Stimulated activated CD4-positive, alpha-beta T cell treated with anti-CD3 and anti-CD28 coated beads, Interleukin-4, amount 100 ng/mL, for 4 hours (primary cell): ENCODE measurements around the gene GRID1.

Experiments used
- DNase-seq, 2 experiments: peaks; one replicate each; pipeline ENCODE4 v3.0.0-alpha.2; 2020

Gene GRID1

DNA sequence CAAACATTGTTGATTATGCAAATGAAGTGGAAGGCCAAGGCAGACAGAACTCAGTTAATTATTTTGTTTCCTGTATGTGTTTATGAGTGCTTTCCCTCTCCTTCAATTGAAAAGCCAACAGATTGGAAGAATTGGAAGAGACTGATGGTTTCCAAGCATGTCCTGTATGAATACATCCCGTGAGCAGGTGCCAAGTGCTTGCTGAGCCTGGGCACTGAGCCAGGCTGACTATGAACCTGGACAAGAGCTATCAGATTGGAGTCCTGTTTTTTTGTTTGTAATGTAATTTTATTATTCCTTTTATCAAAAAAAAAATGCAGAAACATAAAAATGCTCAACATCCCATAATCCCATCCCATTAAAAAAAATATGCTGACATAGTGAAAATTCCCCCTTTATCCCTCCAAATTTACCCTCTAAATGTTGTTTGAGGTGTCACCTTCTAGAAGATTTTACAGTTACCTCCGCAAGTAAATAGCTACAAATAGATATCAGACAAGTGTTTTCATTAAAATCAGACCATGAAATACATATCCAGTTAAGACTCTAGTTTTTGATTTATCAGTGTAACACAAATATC, 449.5 kb downstream of the GRID1 start:
- DNase-seq = no peak

DNA sequence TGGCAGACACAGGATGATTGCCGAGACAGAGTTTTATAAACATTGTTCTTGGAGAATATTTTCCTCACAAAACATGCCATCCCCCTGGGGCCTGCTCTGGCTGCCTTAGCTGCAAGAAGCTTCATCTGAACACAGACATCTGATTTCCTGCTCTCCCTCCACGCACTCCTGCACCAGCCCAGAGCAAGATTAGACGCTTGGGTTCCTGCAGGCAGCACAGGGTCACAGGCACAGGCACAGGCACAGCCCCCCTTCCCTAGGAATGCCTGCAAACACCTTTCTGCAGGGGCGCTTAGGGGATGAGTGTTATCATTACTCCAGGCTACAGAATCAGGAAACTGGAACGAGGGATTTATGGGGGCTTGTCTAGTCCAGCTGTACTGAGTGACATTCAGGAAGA, 450.3 kb downstream of the GRID1 start:
- DNase-seq = no peak

DNA sequence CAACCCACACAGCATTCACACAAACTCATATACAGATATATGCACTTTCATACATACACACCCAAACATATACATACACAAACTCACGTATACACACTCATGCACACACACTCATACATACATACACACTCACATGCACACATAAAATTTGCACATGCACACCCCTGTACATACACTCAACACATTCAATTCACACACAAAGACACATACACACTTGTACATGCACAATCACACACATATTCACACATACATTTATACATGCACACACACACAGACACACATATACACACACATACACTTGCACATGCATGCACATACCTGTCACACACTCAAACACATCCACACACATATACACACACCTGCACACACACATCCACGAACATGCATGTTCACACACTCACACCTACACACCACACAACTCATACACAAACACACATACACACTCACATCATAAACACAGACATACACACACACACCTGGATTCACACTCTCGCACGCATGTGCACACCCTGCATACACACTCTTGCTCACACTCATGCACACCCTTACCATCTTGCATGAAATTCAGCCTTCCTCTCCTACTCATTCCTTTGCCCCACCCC, 451.2 kb downstream of the GRID1 start:
- DNase-seq = no peak

DNA sequence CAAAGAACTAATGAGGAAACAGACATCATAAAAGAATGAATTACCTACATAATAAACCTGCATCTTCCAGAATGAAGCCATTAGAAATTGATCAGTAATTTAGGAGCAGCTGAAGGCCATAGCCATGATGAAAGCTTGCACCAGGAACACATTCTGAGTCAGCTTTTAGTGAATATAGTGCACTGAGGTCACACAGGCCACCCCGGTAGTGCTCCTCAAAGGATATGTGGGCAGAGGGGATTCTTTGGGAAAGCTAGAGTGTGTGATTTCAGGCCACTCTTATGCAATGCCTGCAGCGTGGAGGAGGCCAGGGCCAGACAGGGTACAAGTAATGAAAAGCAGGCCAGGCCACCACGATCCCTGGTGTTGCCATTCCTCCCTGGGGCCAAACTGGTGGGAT, 451.9 kb downstream of the GRID1 start:
- DNase-seq = no peak

DNA sequence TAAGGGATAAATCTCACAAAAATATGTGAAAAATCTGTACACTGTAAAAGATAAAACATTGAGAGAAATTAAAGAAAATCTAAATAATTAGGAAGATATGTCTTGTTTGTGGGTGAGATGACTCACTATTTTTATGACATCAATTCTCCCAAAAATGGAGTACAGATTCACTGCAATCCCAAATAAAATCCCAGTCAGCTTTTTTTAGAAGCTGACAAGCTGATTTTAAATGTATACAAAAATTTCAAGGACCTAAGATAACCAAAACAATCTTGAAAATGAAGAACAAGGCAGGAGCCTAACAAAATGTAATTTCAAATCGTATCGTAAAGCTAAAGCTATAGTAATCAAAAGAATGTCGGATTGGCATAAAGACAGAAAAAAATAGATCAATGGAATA, 458.1 kb downstream of the GRID1 start:
- no peak for DNase-seq

DNA sequence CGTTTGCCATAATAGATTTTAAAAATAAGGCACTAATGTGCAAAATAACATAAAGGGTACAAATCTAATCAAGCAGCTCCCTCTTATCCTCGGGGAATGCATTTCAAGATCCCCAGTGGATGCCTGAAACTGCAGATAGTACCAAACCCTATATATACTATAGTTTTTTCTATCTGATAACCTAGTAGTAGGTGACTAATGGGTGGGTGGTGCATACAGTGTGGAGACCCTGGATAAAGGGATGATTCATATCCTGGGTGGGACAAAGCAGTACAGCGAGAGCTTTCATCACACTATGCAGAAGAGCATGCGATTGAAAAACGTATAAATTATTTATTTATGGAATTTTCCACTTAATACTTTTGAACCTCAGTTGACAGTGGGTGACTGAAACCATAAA, 464.5 kb downstream of the GRID1 start:
- no peak for DNase-seq

DNA sequence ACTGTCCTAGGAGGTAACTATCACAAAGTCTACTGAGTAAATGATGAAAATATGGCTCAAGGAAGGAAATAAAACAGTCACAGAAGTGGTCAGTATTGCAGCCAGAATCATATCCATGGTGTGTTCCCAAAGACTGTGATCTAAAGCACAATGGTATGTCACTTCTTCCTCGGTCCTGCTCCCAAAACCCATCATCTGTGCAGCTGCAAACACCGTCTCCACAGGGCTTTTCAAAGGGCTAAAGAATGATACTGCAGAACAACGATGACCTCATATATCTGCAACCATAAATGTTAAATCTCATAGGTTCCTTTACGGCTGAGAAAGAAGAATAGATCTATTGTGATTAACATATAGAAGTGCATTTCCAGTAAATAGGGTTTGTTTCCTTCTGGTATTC, 465.0 kb downstream of the GRID1 start:
- no peak for DNase-seq

DNA sequence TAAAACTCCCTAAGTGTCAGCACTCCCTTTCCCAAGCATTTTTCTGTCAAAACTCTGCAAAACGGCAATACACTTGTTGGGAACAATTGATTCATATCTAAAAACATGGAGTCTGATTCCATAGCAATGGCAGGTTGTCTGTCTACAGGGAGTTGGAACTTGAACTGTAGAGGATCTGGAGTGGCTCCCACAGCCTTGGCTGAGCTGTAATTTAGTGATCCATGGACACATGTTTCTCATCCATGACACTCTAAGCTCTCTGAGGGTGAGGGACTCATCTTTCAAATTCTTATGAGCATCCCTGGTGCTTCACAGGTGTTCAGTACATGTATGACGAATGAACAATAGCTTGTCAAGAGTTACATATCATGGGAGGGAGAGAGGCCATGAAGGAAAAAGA, 466.1 kb downstream of the GRID1 start:
- no peak for DNase-seq

DNA sequence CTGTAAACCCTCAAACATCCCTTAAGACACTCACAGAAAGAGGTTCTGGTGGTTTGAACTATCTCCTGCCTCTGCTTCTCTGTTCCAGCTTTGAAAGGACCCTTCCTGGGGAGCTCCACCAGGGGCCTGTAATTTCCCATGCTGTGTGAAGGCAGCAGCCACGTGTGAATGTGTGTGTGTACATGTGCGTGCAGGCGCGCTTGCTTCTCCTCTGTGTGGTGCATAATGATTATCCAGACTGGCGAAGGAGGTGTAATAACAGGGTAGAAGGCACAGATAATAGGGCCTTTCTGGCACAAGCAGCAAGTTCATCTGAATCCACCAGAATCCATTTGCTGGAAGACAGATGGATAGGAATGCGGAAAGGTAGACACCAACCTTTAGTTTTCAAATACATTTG, 466.5 kb downstream of the GRID1 start:
- no peak for DNase-seq

DNA sequence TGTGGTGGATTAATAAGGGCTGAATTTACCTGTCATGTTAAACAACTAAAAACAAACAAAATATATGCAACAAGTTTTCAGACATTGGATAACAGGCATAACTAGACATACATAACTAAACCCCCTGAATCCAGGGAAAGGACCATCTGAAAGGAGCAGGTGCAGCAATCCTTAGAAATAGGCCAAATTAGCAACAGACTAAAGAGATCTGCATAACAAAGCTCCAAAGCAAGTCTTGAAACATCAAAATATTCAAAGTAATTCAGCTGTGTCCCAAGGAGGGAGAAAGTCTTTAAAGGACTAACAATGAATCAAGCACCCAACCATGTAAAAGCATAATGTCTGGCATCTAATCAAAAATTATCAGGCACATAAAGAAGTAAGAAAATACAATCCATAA, 475.1 kb downstream of the GRID1 start:
- no peak for DNase-seq

DNA sequence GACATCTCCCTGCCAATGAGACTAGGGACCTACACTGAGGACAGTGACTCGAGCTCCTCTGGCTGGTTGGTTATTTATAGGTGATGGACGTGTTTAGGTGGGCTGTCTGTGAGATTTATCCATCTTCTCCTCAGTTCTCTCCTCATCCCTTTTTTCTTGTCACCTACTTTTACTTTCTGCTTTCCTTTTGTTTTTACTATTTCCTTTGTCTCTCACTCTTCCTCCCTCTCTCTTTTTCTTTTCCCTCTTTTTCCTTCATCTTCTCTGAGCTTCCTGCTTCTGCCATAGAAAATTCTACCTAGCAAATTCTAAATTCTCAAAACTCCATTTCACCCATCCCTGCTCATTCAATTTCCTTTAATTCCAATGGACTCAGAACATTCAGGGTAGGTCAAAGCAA, 478.0 kb downstream of the GRID1 start:
- DNase-seq = no peak

DNA sequence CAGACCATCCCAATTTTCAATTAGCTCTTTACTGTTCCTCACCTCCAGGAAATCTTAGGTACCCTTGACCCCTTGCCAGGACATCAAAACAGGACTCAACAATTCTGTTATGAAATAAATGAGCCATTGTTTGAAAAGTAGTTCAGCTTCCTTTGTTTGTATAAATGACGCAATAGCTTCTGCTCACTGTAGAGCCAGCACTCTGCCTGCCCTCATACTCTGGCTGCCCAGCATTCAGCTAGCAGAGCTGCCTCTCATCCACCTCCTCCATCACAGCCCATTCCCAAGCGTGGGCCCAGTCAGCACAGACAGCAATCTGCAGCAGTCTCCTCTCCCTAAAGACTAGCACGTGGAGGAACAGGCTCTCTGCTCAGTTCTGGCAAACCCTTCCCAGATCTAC, 478.6 kb downstream of the GRID1 start:
- no peak for DNase-seq

DNA sequence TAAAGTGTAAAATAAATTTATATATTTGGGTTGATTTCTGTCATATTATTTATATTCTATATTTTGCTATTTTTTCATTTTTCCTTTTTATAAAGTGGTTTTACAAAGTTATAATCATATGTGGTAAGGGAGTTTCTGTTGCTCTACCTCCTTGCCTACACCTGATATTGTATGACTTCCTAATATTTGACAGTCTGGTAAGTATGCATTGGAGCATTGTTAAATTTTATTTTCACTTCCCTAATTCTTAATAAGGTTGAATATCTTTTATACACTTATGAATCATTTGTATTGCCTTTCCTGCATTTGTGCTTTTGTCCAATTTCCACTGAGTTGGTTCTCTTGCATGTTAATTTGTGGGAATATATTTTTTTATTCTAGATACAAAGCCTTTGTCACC, 492.4 kb downstream of the GRID1 start:
- no peak for DNase-seq

DNA sequence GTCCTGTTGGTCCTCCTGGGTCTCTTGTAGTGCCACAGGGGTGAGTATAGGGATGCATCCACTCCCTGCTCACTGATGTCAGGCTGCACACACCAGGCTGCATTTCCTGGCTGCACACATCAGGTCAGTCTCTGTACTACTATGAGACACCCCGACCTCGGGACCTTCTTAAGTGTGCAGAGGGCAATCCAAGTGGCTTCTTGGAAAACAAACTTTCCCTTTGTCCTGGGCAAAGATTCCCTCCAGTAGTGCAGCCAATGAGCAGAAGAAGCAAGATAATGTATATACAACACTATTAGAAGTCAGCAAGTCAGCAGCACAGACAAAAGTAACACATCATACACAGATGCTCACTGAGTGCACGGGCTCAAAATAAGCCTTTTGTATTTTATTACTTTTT, 493.5 kb downstream of the GRID1 start:
- DNase-seq = no peak

DNA sequence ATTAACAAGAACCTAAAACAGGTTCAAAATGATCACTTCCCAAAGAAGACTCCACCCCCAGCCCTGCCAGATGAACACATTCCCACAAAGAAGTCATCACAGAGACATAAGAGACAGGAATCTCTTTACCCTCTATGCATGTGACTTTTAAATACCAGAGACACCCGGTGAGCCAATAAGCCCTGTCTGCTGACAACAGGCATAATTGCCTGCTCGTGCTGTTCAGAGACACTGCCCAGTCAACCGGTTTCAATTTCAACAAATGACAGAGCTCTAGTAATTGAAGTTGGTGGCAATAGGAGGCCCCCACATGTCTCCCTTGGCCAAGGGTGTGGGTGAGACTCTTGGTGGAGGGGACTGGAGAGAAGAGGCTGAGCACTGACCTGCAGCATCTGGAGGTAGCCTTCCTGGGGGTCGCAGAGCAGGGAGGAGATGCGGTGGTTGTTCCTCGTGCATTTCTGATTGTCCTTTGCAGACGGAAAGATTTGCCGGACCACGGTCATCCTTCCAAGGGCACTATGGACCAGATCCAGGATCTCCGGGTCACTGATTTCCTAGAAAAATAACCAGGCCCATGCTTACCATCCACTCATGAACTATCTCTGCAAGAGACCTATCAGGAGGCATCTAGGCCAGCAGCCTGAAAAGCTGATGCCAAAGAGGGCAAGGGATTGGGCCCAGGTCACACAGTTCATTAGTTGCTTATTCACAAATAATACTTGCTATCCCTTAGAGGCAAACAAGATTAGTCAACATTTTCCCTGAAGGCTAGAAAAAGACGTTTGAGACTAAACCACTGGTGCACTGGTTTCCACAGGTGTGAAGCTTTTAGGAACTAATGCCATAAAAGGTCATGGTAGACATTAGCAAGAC, 497.7 kb downstream of the GRID1 start:
- DNase-seq = no peak

DNA sequence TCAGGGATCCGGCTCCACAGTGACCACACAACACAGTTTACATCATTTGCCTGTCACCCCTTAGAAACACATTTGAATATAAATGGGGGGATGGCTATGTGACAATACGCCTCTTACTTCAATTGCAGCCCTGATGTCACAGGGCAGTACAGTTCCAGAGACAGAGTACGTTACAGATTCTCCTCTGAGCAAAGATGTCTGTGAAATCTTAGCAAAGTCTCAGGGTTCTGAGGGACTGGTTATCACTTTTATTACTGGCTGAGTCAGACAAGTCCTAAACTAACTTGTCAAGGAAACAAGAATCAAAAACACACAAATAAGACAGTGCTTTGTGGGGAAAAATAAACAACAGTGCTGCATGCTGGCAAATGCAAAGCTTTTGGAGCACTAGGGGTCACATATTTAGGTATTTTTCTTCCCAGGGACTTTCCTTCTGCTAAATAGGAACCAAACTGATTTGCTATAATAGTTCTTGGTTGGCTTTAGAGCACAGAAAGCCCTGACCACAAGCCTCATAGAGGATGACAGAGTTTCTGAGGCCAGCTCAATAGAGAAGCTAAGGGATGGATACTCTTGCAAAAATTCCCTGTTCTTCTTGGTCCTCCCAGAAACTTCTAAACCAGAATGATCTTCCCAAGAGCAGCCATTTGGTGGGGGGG, 501.6 kb downstream of the GRID1 start:
- no peak for DNase-seq

DNA sequence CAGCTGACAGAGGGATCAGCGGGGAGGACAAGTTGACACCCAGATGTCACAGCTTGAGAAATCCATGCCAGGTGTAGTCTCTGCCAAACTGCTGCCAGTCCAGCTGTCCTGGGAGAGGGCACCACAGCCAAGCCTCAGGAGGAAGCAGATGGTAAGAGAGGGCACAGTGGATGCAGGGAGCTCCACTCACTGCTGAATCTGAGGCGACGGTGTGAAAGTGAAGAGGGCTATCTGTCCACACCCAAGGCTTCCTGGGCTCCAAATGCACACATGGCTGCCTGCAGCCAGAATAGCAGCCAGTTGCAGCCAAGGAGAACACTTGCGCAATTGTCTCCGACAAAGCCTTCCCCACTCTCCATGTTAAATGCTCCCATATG, 502.4 kb downstream of the GRID1 start:
- DNase-seq = no peak

DNA sequence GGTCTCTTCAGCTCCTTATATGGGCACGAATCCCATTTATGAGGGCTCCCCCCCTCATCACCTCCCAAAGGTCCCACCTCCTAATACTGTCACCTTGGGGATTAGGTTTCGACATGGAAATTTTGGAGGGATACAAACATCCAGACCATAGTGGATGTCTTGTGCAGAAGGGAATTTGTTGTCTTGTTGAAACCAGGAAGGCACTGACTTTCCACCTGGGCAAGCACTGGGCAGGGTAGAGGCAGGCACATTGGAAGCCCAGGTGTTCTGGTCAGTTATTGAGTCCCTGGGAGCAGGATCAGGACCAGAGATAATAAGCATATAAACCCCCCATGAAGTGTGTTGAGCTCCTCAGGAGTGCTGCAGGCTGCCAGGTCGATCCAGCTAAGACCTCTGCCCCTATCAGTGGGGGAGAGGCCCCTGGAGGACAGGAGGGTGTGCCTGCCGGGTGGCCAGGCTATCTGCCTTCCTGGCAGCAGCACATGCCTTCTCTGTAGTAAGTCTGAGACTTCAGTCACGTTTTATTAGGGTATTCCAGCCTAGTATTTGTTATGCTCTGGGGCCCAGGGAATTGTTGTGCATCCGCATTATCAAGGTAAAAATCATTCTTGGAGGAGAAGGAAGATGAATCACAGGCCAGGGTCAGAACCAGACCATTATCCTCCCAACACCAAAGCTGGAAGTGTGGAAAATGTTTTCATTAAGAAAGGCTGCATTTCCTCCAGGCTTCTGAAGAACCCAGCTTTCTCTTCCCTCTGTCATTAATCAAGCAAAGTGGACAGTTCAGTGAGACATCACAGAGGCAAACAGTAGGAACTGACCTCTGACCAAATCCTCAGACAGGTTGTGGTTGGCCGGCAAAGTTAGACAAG, 503.1 kb downstream of the GRID1 start:
- no peak for DNase-seq

DNA sequence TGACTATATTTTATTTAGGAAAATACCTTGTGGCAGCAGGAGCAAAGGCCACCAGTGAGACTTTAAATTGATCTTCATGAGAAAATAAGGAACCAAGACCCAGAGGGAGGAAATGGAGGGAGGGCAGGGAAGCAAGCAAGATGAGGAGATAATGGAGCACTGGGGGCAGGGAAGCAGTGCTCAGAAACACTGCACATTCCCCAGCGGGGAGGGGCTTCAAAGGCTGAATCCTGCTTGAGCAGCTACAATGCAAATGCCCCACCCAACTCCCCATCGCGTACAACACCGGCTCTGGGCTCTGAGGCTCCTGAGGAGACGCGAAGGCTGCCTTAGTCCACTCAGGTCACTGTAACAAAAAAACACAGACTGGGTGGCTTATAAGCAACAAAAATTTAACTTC, 503.8 kb downstream of the GRID1 start:
- no peak for DNase-seq

DNA sequence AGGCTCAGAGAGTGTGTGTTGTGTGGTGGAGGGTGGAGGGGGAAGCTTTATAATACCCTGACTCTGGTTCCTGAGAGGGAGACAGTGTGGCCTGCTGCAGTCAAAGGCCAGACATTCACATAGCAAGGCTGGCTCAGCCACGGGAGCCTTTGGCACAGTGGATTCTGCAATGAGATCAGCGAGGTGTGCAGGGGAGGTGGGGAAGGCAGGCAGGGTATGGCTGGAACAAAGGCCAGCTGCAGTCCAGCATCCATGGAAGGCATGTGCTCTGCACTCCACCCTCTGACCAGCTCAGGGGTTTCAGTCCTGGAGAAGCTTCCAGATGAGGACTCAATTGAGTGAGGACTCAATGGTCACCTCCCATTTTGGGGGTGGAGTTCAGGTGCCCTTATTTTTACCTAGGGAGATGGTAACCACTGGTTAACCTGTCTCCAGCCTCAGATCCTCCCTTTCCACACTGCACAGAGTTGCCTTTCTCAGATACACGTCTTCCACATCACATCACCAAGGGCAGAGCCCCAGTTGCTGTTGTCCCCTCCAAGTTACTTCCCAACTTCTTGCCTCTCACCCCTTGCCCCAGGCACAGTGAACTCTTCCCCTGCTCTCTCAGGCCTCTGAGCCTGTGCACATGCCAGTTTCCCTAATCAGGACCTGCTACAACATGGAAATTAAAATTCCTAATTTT, 504.9 kb downstream of the GRID1 start:
- DNase-seq = no peak

DNA sequence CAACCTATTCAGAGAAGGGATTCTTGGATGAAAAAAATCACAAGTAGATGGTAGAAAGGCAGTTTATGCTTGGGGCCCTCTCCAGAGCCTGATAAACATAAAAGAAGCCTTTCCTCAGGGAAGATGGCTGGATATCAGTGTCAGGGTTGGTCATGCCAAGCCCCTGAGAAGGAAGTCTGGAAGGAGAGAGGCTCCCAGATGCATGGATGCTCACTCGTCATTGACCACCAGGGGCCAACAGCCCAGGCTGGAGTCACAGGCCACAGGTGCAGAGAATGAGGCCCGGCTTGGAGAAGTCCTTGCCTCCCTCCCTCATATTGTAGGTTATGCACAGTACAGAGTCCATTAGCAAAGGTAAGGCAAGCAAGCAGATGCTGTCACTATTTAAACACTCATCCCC, 506.7 kb downstream of the GRID1 start:
- no peak for DNase-seq

DNA sequence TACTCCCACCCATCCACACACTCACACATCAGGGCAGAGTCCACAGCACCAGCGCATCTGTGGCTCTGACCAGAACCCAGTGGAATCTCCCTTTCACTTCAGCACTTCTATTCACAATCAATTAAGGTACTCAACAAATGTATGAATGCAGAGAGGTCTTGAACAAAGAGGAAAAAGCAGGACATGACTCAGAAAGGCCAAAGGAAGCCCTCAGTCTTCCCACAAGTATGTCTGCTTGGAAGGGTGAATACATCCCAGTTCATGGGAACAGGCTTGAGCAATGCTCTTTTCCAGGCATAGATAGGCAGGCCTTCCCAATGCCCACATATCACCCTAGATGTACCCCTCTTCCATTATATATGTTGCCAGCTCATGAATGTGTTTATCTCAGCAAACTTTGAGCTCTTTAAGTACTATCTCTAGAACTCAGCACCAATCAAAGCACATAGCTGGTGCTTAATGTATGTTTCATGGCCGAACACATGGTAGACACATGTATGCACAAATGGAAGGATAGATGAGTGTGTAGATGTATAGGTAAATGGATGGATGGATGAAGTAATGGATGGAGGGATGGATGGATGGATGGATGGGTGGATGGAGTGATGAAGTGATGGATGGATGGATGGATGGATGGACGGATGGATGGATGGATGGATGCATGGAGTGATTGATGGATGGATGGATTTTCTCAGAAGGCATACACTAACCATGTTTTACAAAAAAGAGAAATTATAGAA, 507.6 kb downstream of the GRID1 start:
- DNase-seq = no peak
